Fibroblast of mammary gland (primary cell): Measurements from ENCODE around the gene ITGA4.

Experiments
- DNase-seq: peaks from one replicate; pipeline ENCODE4 v3.0.0-alpha.2; 2010; ENCODE audit warnings: low read depth
- H3K4me3 ChIP-seq: 2 replicates; pipeline ENCODE4 v1.5.1; 2011; ENCODE audit warnings: low read depth, mild to moderate bottlenecking, low read length, moderate library complexity; ENCODE audit not compliant: control insufficient read depth
- TF ChIP-seq, protein P1 (sequence below): conservative IDR thresholded peaks from 2 replicates; pipeline ENCODE4 v1.5.1; 2011; ENCODE audit warnings: low read depth, low read length, inconsistent platforms; ENCODE audit not compliant: control insufficient read depth, insufficient read depth

Gene ITGA4

GRCh38 chr2:181526014-181526413 lies 68.8 kb downstream of the ITGA4 start:
- no peak for DNase-seq
- H3K4me3 ChIP-seq, result no peak overlapping the region
- TF ChIP-seq, protein P1, sequence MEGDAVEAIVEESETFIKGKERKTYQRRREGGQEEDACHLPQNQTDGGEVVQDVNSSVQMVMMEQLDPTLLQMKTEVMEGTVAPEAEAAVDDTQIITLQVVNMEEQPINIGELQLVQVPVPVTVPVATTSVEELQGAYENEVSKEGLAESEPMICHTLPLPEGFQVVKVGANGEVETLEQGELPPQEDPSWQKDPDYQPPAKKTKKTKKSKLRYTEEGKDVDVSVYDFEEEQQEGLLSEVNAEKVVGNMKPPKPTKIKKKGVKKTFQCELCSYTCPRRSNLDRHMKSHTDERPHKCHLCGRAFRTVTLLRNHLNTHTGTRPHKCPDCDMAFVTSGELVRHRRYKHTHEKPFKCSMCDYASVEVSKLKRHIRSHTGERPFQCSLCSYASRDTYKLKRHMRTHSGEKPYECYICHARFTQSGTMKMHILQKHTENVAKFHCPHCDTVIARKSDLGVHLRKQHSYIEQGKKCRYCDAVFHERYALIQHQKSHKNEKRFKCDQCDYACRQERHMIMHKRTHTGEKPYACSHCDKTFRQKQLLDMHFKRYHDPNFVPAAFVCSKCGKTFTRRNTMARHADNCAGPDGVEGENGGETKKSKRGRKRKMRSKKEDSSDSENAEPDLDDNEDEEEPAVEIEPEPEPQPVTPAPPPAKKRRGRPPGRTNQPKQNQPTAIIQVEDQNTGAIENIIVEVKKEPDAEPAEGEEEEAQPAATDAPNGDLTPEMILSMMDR, result no peak

- TF ChIP-seq, protein P1, result no peak
- no peak for DNase-seq
- H3K4me3 ChIP-seq, result no peak overlapping the region
Measured at GRCh38 chr2:181527058-181527457, 69.9 kb downstream of the ITGA4 start.

GRCh38 chr2:181528441-181528840 lies 71.3 kb downstream of the ITGA4 start:
- DNase-seq, result no peak
- no peak overlapping the region for H3K4me3 ChIP-seq
- TF ChIP-seq, protein P1, result no peak

DNA sequence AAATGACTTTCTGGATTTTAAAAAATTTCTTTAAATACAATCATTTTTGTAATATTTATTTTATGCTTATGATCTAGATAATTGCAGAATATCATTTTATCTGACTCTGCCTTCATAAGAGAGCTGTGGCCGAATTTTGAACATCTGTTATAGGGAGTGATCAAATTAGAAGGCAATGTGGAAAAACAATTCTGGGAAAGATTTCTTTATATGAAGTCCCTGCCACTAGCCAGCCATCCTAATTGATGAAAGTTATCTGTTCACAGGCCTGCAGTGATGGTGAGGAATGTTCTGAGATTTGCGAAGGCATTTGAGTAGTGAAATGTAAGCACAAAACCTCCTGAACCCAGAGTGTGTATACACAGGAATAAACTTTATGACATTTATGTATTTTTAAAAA lies 79.5 kb downstream of the ITGA4 start:
- no peak overlapping the region for H3K4me3 ChIP-seq
- no peak for DNase-seq
- TF ChIP-seq, protein P1, result no peak

DNA sequence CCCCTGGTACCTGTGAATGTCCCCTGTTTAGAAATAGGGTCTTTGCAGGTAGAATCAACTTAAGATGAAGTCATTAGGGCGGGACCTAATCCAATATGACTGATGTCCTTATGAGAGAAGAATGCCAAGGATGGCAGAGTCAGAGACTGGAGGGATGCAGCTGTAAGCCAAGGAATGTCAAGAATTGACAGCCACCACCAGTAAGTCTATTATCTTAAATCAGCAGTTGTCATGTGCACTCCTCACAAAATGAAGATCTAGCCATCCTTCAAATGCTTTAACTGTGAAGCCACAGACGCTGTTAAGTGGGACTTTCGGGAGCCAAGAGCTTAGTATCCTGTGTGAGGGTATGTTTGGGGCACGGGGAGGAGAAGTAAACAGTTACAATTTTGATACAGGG lies 83.2 kb downstream of the ITGA4 start:
- H3K4me3 ChIP-seq, result no peak overlapping the region
- TF ChIP-seq, protein P1, result no peak
- DNase-seq, result no peak

DNA sequence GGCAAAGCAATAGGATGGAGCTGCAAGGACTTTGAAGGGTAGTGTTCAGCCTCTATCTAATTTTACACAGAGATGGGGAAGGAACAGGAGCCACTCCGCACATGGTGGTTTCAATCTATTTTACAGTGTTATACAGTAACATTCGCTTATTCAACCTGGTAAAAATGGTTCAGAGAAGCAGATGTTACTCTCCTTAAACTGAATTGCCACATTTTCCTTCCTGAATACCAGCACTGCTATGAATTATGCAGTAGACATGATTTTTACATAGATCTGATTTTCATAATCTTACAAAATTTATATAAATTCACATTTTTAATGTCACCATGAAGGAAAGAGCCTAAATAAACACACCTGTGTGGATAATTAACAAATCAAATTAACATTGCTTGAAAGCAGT lies 85.0 kb downstream of the ITGA4 start:
- TF ChIP-seq, protein P1, result no peak
- H3K4me3 ChIP-seq, result no peak overlapping the region
- no peak for DNase-seq

GRCh38 chr2:181546086-181546485 lies 88.9 kb downstream of the ITGA4 start:
- DNase-seq, result peak; percentile 42

More at GRCh38 chr2:181546086-181546485, 88.9 kb downstream of the ITGA4 start:
- TF ChIP-seq, protein P1, result no peak
- H3K4me3 ChIP-seq, result no peak overlapping the region
